Kidney (tissue), 14 donors: ENCODE measurements around the gene SEC22C. TPM values are rescaled to one million over a fixed set of nuclear protein-coding genes. Genes with fewer than 3 reads are reported as not detected.

Experiments used
- DNase-seq, 5 donors: peaks; one replicate each; pipeline ENCODE4 v3.0.0-alpha.2; 2013 to 2020
- FAIRE-seq: peaks from 2 replicates; lab custom pipeline; 2012; peaks lifted over from hg19 to GRCh38; lab: Jason Lieb, UNC
- H3K27ac ChIP-seq, 2 donors: one replicate each; pipeline ENCODE4 v1.7.0; 2013; ENCODE audit warnings: low read depth in 2 of 2, low read length in 2 of 2, inconsistent platforms in 1 of 2
- H3K27me3 ChIP-seq: one replicate; pipeline ENCODE4 v1.7.1; 2013; ENCODE audit warnings: low read length, inconsistent platforms; ENCODE audit not compliant: control insufficient read depth, insufficient read depth
- H3K36me3 ChIP-seq, 3 donors: one replicate each; pipeline versions ENCODE4 v1.7.0 to v1.7.1; 2013; ENCODE audit warnings: low read length in 3 of 3, control low read depth in 1 of 3, inconsistent platforms in 1 of 3; ENCODE audit not compliant: insufficient read depth in 3 of 3, control insufficient read depth in 2 of 3
- H3K4me1 ChIP-seq, 3 donors: one replicate each; pipeline versions ENCODE4 v1.7.0 to v1.7.1; 2013; ENCODE audit warnings: low read length in 3 of 3, inconsistent platforms in 1 of 3, low read depth in 1 of 3; ENCODE audit not compliant: control insufficient read depth in 2 of 3, insufficient read depth in 2 of 3
- H3K4me3 ChIP-seq, 3 donors: one replicate each; pipeline versions ENCODE4 v1.7.0 to v1.8.1; 2013; ENCODE audit warnings: low read length in 3 of 3, control low read depth in 1 of 3, inconsistent platforms in 1 of 3
- H3K9ac ChIP-seq, 3 donors: one replicate each; pipeline versions ENCODE4 v1.7.0 to v1.7.1; 2013; ENCODE audit warnings: low read length in 3 of 3, control low read depth in 1 of 3, inconsistent platforms in 1 of 3
- H3K9me3 ChIP-seq, 3 donors: one replicate each; pipeline versions ENCODE4 v1.7.0 to v1.7.1; 2013; ENCODE audit warnings: low read length in 3 of 3, control low read depth in 1 of 3, inconsistent platforms in 1 of 3; ENCODE audit not compliant: control insufficient read depth in 2 of 3, insufficient read depth in 1 of 3
- CTCF ChIP-seq: IDR thresholded peaks from 3 replicates; pipeline ENCODE4 v1.5.1; 2012; ENCODE audit warnings: mild to moderate bottlenecking, moderate library complexity, borderline replicate concordance; ENCODE audit not compliant: insufficient read depth; ENCODE audit errors: extremely low read depth
- intact Hi-C: fragments of 100-400 bp; cut with DNase I; formaldehyde crosslinking; loops from one replicate; pipeline ENCODE4 v1.11.1; 2022
- polyA plus RNA-seq: library from polyadenylated mRNA; stranded (reverse); fragments of 350-450 nt; fragmentation: Illumina TruSeq; extraction: RNeasy Lipid Tissue Mini Kit (QIAGEN cat#74804); gene quantifications from one replicate; pipeline ENCODE4 v1.2.3, GENCODE V29; 2014; ENCODE audit warnings: low read depth, low replicate concordance; ENCODE audit not compliant: insufficient read depth
- total RNA-seq: library from RNA; stranded (reverse); fragmentation: NEBNext Ultra II Directional; extraction: Animal tissue kit (Norgen Biotek cat#: 25700); gene quantifications from one replicate; pipeline ENCODE4 v1.2.1, GENCODE V29; 2021
- donor health status: control.
- donor health status: control.
- donor health status: control.
- donor health status: control.
- donor health status: control.
- donor health status: DM: yes; HTN: yes; CAD: no.
- donor health status: Normal renal cell carcinoma (clear cell type).

SEC22C gene
- total and polyA plus RNA-seq, 2 donors from 2014 or later: 32.8 to 43.6 TPM

DNA sequence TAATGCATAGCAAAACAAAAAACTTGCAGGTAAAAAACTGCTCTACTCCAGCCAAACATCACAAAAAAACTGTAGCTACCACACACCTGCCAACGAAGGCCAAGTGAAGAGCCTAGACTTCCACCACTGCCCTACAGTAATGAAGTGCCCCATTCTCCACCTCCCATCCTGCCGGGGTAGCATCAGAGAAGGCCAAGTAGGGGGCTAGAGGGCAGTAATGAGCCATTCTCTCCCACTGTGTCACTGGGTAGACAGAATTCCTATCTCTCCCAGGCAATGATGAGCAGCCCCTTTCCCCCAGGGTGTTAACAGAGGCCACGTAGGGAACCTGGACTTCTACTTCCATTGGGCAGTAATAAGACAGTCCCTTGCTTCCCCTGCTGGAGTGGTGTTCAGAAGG lies 9.5 kb downstream of the SEC22C start:
- intact Hi-C loops: no loop called here
- no peak for FAIRE-seq
- peak in 2 of 5 donors; percentile 8 to 16 for DNase-seq
- peaks cover 0 to 11% (median 0%) of the 10 kb centered on the region in 3 donors for H3K9me3 ChIP-seq
- TF ChIP-seq CTCF: peak; percentile 27
- H3K27me3 ChIP-seq: no peaks in the 10 kb centered on the region
- no peak overlapping the region for H3K4me3 ChIP-seq
- no peak overlapping the region for H3K9ac ChIP-seq
- peaks cover 0 to 3% (median 0%) of the 10 kb centered on the region in 3 donors for H3K36me3 ChIP-seq
- H3K4me1 ChIP-seq: no peaks in the 10 kb centered on the region
- H3K27ac ChIP-seq: no peak overlapping the region

- Histone ChIP-seq H3K9me3 (peaks cover 0 to 1% (median 0%) of the 10 kb centered on the region in 3 donors), H3K9ac (no peak overlapping the region), H3K4me1 (no peaks in the 10 kb centered on the region), H3K36me3 (peaks cover 3 to 5% (median 5%) of the 10 kb centered on the region in 3 donors), H3K27me3 (no peaks in the 10 kb centered on the region), H3K27ac (no peak overlapping the region), H3K4me3 (no peak overlapping the region)
- FAIRE-seq (no peak), DNase-seq (no peak)
- no peak for TF ChIP-seq CTCF
- intact Hi-C loops: no loop called here
Measured at GRCh38 chr3:42569593-42570142, 12.1 kb downstream of the SEC22C start.

GRCh38 chr3:42562047-42562907 lies 19.5 kb downstream of the SEC22C start:
- no peaks in the 10 kb centered on the region for H3K27me3 ChIP-seq
- intact Hi-C loops: no loop called here
- no peaks in the 10 kb centered on the region for H3K4me1 ChIP-seq
- DNase-seq: no peak
- FAIRE-seq: no peak
- TF ChIP-seq CTCF: no peak
- H3K9ac ChIP-seq: no peak overlapping the region
- no peaks in the 10 kb centered on the region for H3K9me3 ChIP-seq
- no peak overlapping the region for H3K4me3 ChIP-seq
- no peak overlapping the region for H3K27ac ChIP-seq
- H3K36me3 ChIP-seq: peaks cover 5 to 53% (median 18%) of the 10 kb centered on the region in 3 donors
